HepG2 (cell line): ENCODE measurements around the gene NCKAP1. TPM values are rescaled to one million over a fixed set of nuclear protein-coding genes. Genes with fewer than 3 reads are reported as not detected.
A peak's percentile ranks its signal among the peaks of the same experiment; 100 is the strongest.

Source experiments
- ATAD3A ChIP-seq: sonication (generic); formaldehyde crosslinking; IDR thresholded peaks from 2 replicates; pipeline ENCODE4 v1.4.0; 2020; ENCODE audit warnings: missing genetic modification reagents
- DR1 ChIP-seq: sonication (generic); formaldehyde crosslinking; IDR thresholded peaks from 2 replicates; pipeline ENCODE4 v1.8.0; 2021; ENCODE audit warnings: mild to moderate bottlenecking, missing genetic modification reagents, inconsistent platforms
- GABPB1 ChIP-seq: IDR thresholded peaks from 2 replicates; pipeline ENCODE4 v1.6.1; 2016; ENCODE audit warnings: mild to moderate bottlenecking, missing genetic modification reagents, moderate library complexity, missing compliant biosample characterization
- HOXA3 ChIP-seq: sonication (generic); formaldehyde crosslinking; IDR thresholded peaks from 2 replicates; pipeline ENCODE4 v1.5.0; 2020; ENCODE audit warnings: missing genetic modification reagents
- HOXA5 ChIP-seq: sonication (generic); formaldehyde crosslinking; IDR thresholded peaks from 2 replicates; pipeline ENCODE4 v1.4.0; 2020; ENCODE audit warnings: missing genetic modification reagents
- MED13 ChIP-seq: sonication (generic); formaldehyde crosslinking; IDR thresholded peaks from 2 replicates; pipeline ENCODE4 v1.5.0; 2020; ENCODE audit warnings: missing genetic modification reagents
- NFIC ChIP-seq: IDR thresholded peaks from 2 replicates; pipeline ENCODE4 v1.6.1; 2012; ENCODE audit warnings: mild to moderate bottlenecking, low read length, inconsistent platforms
- SIX1 ChIP-seq: sonication (generic); formaldehyde crosslinking; IDR thresholded peaks from 2 replicates; pipeline ENCODE4 v1.4.0; 2020; ENCODE audit warnings: missing genetic modification reagents, borderline replicate concordance
- THYN1 ChIP-seq: sonication (generic); formaldehyde crosslinking; IDR thresholded peaks from 2 replicates; pipeline ENCODE4 v1.8.1; 2023; ENCODE audit warnings: low read depth, mild to moderate bottlenecking, moderate library complexity, missing genetic modification reagents, borderline replicate concordance
- ZEB1 ChIP-seq: IDR thresholded peaks from 2 replicates; pipeline ENCODE4 v1.6.1; 2012; ENCODE audit warnings: mild to moderate bottlenecking, low read depth, inconsistent platforms; ENCODE audit not compliant: insufficient replicate concordance
- ZNF354B ChIP-seq: sonication (generic); formaldehyde crosslinking; IDR thresholded peaks from 2 replicates; pipeline ENCODE4 v1.8.0; 2022; ENCODE audit warnings: mild to moderate bottlenecking, missing genetic modification reagents
- ZNF570 ChIP-seq: sonication (generic); formaldehyde crosslinking; IDR thresholded peaks from 2 replicates; pipeline ENCODE4 v1.4.0; 2020; ENCODE audit warnings: mild to moderate bottlenecking, missing genetic modification reagents, borderline replicate concordance
- ZNF616 ChIP-seq: sonication (generic); formaldehyde crosslinking; IDR thresholded peaks from 2 replicates; pipeline ENCODE4 v1.5.0; 2020; ENCODE audit warnings: low read depth, mild to moderate bottlenecking, missing genetic modification reagents
- ZNF775 ChIP-seq: sonication (generic); formaldehyde crosslinking; IDR thresholded peaks from 2 replicates; pipeline ENCODE4 v1.4.0; 2020; ENCODE audit warnings: missing genetic modification reagents, mild to moderate bottlenecking, moderate library complexity, borderline replicate concordance
- ZSCAN25 ChIP-seq: sonication (generic); formaldehyde crosslinking; IDR thresholded peaks from 2 replicates; pipeline ENCODE4 v1.8.0; 2022; ENCODE audit warnings: mild to moderate bottlenecking, missing genetic modification reagents
- ZSCAN30 ChIP-seq: sonication (generic); formaldehyde crosslinking; IDR thresholded peaks from 2 replicates; pipeline ENCODE4 v1.5.0; 2020; ENCODE audit warnings: mild to moderate bottlenecking, missing genetic modification reagents
- polyA plus RNA-seq, 8 experiments: library from polyadenylated mRNA; depleted of rRNA in 3 of 8; stranded (reverse) in 7 of 8; unstranded in 1 of 8; fragments of >200 nt; fragmentation: Illumina TruSeq in 4 of 8; extraction: Trizol in 4 of 8; gene quantifications; 2 replicates each; pipeline versions ENCODE4 v1.2.1 to v1.2.3, GENCODE V29; 2011 to 2016; ENCODE audit warnings: low read depth in 4 of 8, missing spikeins in 1 of 8, mixed read lengths in 1 of 8; ENCODE audit not compliant: insufficient read depth in 1 of 8
- total RNA-seq, 5 experiments: library from RNA; depleted of rRNA; stranded (reverse); fragments of >200 nt; fragmentation: Illumina TruSeq; extraction: Trizol; gene quantifications; 2 replicates each; pipeline ENCODE4 v1.2.3, GENCODE V29; 2016; ENCODE audit warnings: low read depth in 1 of 5
- TF ChIP-seq, protein P1 (sequence below): sonication (generic); formaldehyde crosslinking; IDR thresholded peaks from 2 replicates; pipeline ENCODE4 v1.4.0; 2020; ENCODE audit warnings: missing genetic modification reagents
- TF ChIP-seq, protein P2 (sequence below): sonication (generic); formaldehyde crosslinking; IDR thresholded peaks from 2 replicates; pipeline ENCODE4 v1.4.0; 2020; ENCODE audit warnings: low read depth, missing genetic modification reagents
- TF ChIP-seq, protein P3 (sequence below): IDR thresholded peaks from 2 replicates; pipeline ENCODE4 v1.6.1; 2012; ENCODE audit warnings: inconsistent platforms
- TF ChIP-seq, protein P4 (sequence below): IDR thresholded peaks from 2 replicates; pipeline ENCODE4 v1.6.1; 2016
- TF ChIP-seq, protein P5 (sequence below): sonication (generic); formaldehyde crosslinking; IDR thresholded peaks from 2 replicates; pipeline ENCODE4 v1.4.0; 2020; ENCODE audit warnings: mild to moderate bottlenecking, low read depth, missing genetic modification reagents
- TF ChIP-seq, protein P6 (sequence below): IDR thresholded peaks from 2 replicates; pipeline ENCODE4 v1.6.1; 2018; ENCODE audit warnings: missing genetic modification reagents, mild to moderate bottlenecking, missing compliant biosample characterization

NCKAP1 gene
- total and polyA plus RNA-seq, 2 of the 13 experiments (the other 11 are each of a cell fraction or from before 2014, with no cell fraction given), result 72.1 to 96.3 TPM

DNA sequence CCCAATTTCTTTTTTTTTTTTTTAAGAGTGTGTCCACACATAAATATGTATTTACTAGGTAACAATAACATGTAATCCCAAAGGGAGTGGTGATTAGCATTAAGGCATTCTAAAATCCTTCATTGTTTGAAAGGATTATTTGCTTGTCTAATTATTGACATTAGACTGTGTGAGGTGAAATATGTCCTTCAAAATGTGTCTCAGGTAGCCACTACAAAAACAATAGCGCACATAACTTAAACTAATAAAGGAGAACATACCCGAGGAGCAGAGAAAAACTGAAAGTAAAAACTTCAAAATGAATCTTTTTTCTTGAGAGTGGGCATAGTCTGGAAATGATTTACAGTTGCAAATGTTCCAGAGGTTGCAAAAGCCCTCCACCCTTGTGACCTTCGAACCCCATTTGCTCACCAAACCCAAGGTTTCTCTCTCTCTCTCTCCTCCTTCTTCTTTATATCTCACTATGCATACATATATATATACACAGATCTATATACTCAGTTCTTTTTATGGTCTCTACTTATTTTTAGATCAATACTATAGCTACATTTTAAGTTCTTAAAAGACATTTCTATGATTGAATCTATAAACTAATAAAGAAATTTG lies 147.4 kb downstream of the NCKAP1 start (continued):
- TF ChIP-seq ZSCAN30 (CRISPR knock-in tag), result no peak
- TF ChIP-seq, protein P1, sequence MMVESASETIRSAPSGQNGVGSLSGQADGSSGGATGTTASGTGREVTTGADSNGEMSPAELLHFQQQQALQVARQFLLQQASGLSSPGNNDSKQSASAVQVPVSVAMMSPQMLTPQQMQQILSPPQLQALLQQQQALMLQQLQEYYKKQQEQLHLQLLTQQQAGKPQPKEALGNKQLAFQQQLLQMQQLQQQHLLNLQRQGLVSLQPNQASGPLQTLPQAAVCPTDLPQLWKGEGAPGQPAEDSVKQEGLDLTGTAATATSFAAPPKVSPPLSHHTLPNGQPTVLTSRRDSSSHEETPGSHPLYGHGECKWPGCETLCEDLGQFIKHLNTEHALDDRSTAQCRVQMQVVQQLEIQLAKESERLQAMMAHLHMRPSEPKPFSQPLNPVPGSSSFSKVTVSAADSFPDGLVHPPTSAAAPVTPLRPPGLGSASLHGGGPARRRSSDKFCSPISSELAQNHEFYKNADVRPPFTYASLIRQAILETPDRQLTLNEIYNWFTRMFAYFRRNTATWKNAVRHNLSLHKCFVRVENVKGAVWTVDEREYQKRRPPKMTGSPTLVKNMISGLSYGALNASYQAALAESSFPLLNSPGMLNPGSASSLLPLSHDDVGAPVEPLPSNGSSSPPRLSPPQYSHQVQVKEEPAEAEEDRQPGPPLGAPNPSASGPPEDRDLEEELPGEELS (CRISPR knock-in tag), result 0 out of 2 replicates have a peak, but pooled peaks have one; percentile 50
- no peak for TF ChIP-seq HOXA3 (CRISPR knock-in tag)
- peak; percentile 74 for TF ChIP-seq ZEB1
- no peak for TF ChIP-seq THYN1 (CRISPR knock-in tag)
- no peak for TF ChIP-seq ATAD3A (CRISPR knock-in tag)
- TF ChIP-seq, protein P2, sequence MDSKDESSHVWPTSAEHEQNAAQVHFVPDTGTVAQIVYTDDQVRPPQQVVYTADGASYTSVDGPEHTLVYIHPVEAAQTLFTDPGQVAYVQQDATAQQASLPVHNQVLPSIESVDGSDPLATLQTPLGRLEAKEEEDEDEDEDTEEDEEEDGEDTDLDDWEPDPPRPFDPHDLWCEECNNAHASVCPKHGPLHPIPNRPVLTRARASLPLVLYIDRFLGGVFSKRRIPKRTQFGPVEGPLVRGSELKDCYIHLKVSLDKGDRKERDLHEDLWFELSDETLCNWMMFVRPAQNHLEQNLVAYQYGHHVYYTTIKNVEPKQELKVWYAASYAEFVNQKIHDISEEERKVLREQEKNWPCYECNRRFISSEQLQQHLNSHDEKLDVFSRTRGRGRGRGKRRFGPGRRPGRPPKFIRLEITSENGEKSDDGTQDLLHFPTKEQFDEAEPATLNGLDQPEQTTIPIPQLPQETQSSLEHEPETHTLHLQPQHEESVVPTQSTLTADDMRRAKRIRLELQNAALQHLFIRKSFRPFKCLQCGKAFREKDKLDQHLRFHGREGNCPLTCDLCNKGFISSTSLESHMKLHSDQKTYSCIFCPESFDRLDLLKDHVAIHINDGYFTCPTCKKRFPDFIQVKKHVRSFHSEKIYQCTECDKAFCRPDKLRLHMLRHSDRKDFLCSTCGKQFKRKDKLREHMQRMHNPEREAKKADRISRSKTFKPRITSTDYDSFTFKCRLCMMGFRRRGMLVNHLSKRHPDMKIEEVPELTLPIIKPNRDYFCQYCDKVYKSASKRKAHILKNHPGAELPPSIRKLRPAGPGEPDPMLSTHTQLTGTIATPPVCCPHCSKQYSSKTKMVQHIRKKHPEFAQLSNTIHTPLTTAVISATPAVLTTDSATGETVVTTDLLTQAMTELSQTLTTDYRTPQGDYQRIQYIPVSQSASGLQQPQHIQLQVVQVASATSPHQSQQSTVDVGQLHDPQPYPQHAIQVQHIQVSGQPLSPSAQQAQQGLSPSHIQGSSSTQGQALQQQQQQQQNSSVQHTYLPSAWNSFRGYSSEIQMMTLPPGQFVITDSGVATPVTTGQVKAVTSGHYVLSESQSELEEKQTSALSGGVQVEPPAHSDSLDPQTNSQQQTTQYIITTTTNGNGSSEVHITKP (CRISPR knock-in tag), result no peak
- no peak for TF ChIP-seq ZNF570 (CRISPR knock-in tag)
- TF ChIP-seq NFIC, result peak; percentile 66
- TF ChIP-seq ZNF616 (CRISPR knock-in tag), result no peak
- TF ChIP-seq ZSCAN25 (CRISPR knock-in tag), result no peak
- TF ChIP-seq GABPB1, result no peak
- TF ChIP-seq, protein P3, sequence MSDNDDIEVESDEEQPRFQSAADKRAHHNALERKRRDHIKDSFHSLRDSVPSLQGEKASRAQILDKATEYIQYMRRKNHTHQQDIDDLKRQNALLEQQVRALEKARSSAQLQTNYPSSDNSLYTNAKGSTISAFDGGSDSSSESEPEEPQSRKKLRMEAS, result 0 out of 2 replicates have a peak, but pooled peaks have one; percentile 20
- TF ChIP-seq HOXA5 (CRISPR knock-in tag), result no peak
- no peak for TF ChIP-seq SIX1 (CRISPR knock-in tag)
- TF ChIP-seq, protein P4, sequence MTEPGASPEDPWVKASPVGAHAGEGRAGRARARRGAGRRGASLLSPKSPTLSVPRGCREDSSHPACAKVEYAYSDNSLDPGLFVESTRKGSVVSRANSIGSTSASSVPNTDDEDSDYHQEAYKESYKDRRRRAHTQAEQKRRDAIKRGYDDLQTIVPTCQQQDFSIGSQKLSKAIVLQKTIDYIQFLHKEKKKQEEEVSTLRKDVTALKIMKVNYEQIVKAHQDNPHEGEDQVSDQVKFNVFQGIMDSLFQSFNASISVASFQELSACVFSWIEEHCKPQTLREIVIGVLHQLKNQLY (CRISPR knock-in tag), result no peak
- TF ChIP-seq ZNF775, result no peak
- TF ChIP-seq, protein P5, sequence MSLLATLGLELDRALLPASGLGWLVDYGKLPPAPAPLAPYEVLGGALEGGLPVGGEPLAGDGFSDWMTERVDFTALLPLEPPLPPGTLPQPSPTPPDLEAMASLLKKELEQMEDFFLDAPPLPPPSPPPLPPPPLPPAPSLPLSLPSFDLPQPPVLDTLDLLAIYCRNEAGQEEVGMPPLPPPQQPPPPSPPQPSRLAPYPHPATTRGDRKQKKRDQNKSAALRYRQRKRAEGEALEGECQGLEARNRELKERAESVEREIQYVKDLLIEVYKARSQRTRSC (CRISPR knock-in tag), result no peak
- no peak for TF ChIP-seq DR1
- no peak for TF ChIP-seq ZNF354B (CRISPR knock-in tag)
- TF ChIP-seq, protein P6, sequence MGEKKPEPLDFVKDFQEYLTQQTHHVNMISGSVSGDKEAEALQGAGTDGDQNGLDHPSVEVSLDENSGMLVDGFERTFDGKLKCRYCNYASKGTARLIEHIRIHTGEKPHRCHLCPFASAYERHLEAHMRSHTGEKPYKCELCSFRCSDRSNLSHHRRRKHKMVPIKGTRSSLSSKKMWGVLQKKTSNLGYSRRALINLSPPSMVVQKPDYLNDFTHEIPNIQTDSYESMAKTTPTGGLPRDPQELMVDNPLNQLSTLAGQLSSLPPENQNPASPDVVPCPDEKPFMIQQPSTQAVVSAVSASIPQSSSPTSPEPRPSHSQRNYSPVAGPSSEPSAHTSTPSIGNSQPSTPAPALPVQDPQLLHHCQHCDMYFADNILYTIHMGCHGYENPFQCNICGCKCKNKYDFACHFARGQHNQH, result no peak
- TF ChIP-seq MED13 (CRISPR knock-in tag), result no peak
